ENCODE data around the gene RCE1.

DNA sequence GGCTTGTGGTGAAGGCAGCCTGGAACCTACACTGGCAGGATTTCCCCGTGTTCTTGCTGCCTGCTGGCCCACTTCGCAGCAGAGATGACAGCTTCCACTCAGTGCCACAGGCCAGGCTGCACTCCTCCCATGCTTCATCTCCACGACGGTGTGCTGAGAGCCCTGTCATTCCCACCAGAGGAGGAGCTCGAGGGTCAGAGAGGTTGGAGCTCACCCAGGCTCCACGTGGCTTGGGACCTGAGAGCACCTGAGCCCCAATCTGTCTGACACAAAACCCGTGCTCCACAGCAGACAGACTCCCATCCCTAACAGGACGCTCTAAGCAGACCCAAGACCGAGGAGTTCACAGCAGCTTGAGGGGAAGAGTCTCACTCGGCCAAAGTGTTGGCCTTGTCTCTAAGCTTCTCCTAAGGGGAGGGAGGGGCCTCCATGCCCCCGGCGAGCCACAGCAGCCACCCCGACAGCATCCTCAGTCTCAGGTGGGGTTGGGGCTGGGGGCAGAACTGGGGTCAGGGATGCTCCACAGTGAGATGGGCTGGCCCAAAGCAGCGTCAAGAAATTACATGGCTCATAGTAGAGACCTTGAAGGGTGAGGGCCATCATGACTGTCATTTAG, 24.3 kb downstream of the RCE1 start:
- TF ChIP-seq POLR2A (IDR thresholded peaks at IDR 0.05), result no peak
- TF ChIP-seq CTCF (IDR thresholded peaks at IDR 0.05 in 4 of 5, conservative IDR thresholded peaks at IDR 0.05 in 1 of 5), result no peak
